K562 (cell line): ENCODE data around the gene CAGE1. TPM values are rescaled to one million over a fixed set of nuclear protein-coding genes. Genes with fewer than 3 reads are reported as not detected.

ENCODE experiments used
- DNMT1 ChIP-seq: fragments of 450-650 bp; IDR thresholded peaks from 2 replicates; pipeline ENCODE4 v1.6.1; 2016; ENCODE audit warnings: antibody characterized with exemption, mild to moderate bottlenecking
- FOXA1 ChIP-seq: fragments of 450-650 bp; IDR thresholded peaks from 2 replicates; pipeline ENCODE4 v1.6.1; 2016; ENCODE audit warnings: mild to moderate bottlenecking, borderline replicate concordance
- FOXK2 ChIP-seq, 2 experiments: fragments of 450-650 bp; IDR thresholded peaks in 1 of 2; conservative IDR thresholded peaks in 1 of 2; 2 replicates each; pipeline ENCODE4 v1.6.1; 2016; ENCODE audit warnings: low read depth in 2 of 2, mild to moderate bottlenecking in 1 of 2
- GMEB1 ChIP-seq: fragments of 250-450 bp; sonication (Bioruptor Pico); IDR thresholded peaks from 2 replicates; pipeline ENCODE4 v1.4.0; 2020; ENCODE audit warnings: mild to moderate bottlenecking
- HMGN3 ChIP-seq: IDR thresholded peaks from 2 replicates; pipeline ENCODE4 v1.6.1; 2011; ENCODE audit warnings: borderline replicate concordance, low read depth, mild to moderate bottlenecking, mixed read lengths, low read length; ENCODE audit not compliant: insufficient read length; ENCODE audit errors: extremely low read depth
- MTA3 ChIP-seq: fragments of 450-650 bp; formaldehyde crosslinking; IDR thresholded peaks from 2 replicates; pipeline ENCODE4 v1.6.1; 2017; ENCODE audit warnings: mild to moderate bottlenecking, borderline replicate concordance
- NCOR1 ChIP-seq: fragments of 450-650 bp; IDR thresholded peaks from 2 replicates; pipeline ENCODE4 v1.6.1; 2016; ENCODE audit warnings: mild to moderate bottlenecking, moderate library complexity
- RB1 ChIP-seq: fragments of 450-650 bp; IDR thresholded peaks from 2 replicates; pipeline ENCODE4 v1.6.1; 2017; ENCODE audit warnings: low read depth, mild to moderate bottlenecking
- RHOXF2B ChIP-seq: fragments of 250-450 bp; sonication (Bioruptor Pico); conservative IDR thresholded peaks from 2 replicates; pipeline ENCODE4 v1.5.1; 2021
- SP1 ChIP-seq: sonication (generic); formaldehyde crosslinking; IDR thresholded peaks from 2 replicates; pipeline ENCODE4 v1.8.1; 2022; ENCODE audit warnings: mild to moderate bottlenecking, missing genetic modification reagents
- TAF9B ChIP-seq: fragments of 450-650 bp; IDR thresholded peaks from 2 replicates; pipeline ENCODE4 v1.6.1; 2018; ENCODE audit warnings: mild to moderate bottlenecking; ENCODE audit not compliant: partially characterized antibody
- U2AF2 ChIP-seq: fragments of 200-400 bp; formaldehyde crosslinking; optimal IDR thresholded peaks from 2 replicates; pipeline ENCODE3; 2017; ENCODE audit warnings: low read depth, mild to moderate bottlenecking, low read length
- ZBTB7A ChIP-seq: IDR thresholded peaks from 2 replicates; pipeline ENCODE4 v1.6.1; 2011; ENCODE audit warnings: low read depth, mild to moderate bottlenecking, low read length, moderate library complexity, borderline replicate concordance; ENCODE audit not compliant: control insufficient read depth
- ZNF41 ChIP-seq: fragments of 250-450 bp; sonication (Bioruptor Pico); conservative IDR thresholded peaks from 2 replicates; pipeline ENCODE4 v1.4.0; 2020; ENCODE audit warnings: mild to moderate bottlenecking
- ZNF507 ChIP-seq: conservative IDR thresholded peaks from 2 replicates; pipeline ENCODE4 v1.6.1; 2017; ENCODE audit warnings: missing genetic modification characterization, missing compliant biosample characterization
- polyA plus RNA-seq, 8 experiments: library from polyadenylated mRNA; depleted of rRNA in 4 of 8; stranded (reverse) in 5 of 8; unstranded in 3 of 8; fragments of >200 nt; fragmentation: Nextera tagmentation in 2 of 8; fragmentation: Illumina TruSeq in 1 of 8; extraction: Ambion mirVana in 2 of 8; extraction: Trizol in 1 of 8; gene quantifications; 2 replicates each; pipeline versions ENCODE4 v1.2.1 to v1.2.3, GENCODE V29; 2011 to 2014; ENCODE audit warnings: inconsistent platforms in 1 of 8, missing spikeins in 1 of 8
- total RNA-seq, 7 experiments: library from RNA; depleted of rRNA in 6 of 7; stranded (reverse); fragments of >200 nt in 6 of 7; fragmentation: Illumina TruSeq in 2 of 7; extraction: Trizol in 2 of 7; gene quantifications; 2 replicates each; pipeline versions ENCODE4 v1.2.1 to v1.2.3, GENCODE V29; 2011 to 2021; ENCODE audit warnings: low replicate concordance in 1 of 7
- TF ChIP-seq, protein P1 (sequence below): sonication (generic); formaldehyde crosslinking; IDR thresholded peaks from 2 replicates; pipeline ENCODE4 v1.8.0; 2023; ENCODE audit warnings: missing genetic modification reagents, mild to moderate bottlenecking, borderline replicate concordance
- TF ChIP-seq, protein P2 (sequence below): fragments of 250-450 bp; sonication (Bioruptor Pico); IDR thresholded peaks from 2 replicates; pipeline ENCODE4 v1.5.0; 2022; ENCODE audit warnings: mild to moderate bottlenecking

Gene CAGE1
- total and polyA plus RNA-seq, 9 of the 15 experiments (the other 6 are each of a cell fraction or from before 2014, with no cell fraction given): 0.13 to 0.33 (median 0.18) TPM; not detected in 4

- TF ChIP-seq, protein P1, sequence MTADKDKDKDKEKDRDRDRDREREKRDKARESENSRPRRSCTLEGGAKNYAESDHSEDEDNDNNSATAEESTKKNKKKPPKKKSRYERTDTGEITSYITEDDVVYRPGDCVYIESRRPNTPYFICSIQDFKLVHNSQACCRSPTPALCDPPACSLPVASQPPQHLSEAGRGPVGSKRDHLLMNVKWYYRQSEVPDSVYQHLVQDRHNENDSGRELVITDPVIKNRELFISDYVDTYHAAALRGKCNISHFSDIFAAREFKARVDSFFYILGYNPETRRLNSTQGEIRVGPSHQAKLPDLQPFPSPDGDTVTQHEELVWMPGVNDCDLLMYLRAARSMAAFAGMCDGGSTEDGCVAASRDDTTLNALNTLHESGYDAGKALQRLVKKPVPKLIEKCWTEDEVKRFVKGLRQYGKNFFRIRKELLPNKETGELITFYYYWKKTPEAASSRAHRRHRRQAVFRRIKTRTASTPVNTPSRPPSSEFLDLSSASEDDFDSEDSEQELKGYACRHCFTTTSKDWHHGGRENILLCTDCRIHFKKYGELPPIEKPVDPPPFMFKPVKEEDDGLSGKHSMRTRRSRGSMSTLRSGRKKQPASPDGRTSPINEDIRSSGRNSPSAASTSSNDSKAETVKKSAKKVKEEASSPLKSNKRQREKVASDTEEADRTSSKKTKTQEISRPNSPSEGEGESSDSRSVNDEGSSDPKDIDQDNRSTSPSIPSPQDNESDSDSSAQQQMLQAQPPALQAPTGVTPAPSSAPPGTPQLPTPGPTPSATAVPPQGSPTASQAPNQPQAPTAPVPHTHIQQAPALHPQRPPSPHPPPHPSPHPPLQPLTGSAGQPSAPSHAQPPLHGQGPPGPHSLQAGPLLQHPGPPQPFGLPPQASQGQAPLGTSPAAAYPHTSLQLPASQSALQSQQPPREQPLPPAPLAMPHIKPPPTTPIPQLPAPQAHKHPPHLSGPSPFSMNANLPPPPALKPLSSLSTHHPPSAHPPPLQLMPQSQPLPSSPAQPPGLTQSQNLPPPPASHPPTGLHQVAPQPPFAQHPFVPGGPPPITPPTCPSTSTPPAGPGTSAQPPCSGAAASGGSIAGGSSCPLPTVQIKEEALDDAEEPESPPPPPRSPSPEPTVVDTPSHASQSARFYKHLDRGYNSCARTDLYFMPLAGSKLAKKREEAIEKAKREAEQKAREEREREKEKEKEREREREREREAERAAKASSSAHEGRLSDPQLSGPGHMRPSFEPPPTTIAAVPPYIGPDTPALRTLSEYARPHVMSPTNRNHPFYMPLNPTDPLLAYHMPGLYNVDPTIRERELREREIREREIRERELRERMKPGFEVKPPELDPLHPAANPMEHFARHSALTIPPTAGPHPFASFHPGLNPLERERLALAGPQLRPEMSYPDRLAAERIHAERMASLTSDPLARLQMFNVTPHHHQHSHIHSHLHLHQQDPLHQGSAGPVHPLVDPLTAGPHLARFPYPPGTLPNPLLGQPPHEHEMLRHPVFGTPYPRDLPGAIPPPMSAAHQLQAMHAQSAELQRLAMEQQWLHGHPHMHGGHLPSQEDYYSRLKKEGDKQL (CRISPR knock-in tag): no peak
- no peak for TF ChIP-seq ZNF41 (CRISPR knock-in tag)
- TF ChIP-seq DNMT1: no peak
- TF ChIP-seq MTA3: peak; percentile 63; the same call in 1 of the 2 replicates
- no peak for TF ChIP-seq ZNF507
- TF ChIP-seq FOXA1: no peak
- peak; percentile 82 for TF ChIP-seq RB1
- peak; percentile 87 for TF ChIP-seq TAF9B
- TF ChIP-seq ZBTB7A: peak; percentile 35; the same call in 1 of the 2 replicates
- peak; percentile 84 for TF ChIP-seq HMGN3
- no peak for TF ChIP-seq NCOR1
- TF ChIP-seq SP1 (CRISPR knock-in tag): peak; percentile 92
- TF ChIP-seq GMEB1 (CRISPR knock-in tag): peak; percentile 95
- TF ChIP-seq, protein P2, sequence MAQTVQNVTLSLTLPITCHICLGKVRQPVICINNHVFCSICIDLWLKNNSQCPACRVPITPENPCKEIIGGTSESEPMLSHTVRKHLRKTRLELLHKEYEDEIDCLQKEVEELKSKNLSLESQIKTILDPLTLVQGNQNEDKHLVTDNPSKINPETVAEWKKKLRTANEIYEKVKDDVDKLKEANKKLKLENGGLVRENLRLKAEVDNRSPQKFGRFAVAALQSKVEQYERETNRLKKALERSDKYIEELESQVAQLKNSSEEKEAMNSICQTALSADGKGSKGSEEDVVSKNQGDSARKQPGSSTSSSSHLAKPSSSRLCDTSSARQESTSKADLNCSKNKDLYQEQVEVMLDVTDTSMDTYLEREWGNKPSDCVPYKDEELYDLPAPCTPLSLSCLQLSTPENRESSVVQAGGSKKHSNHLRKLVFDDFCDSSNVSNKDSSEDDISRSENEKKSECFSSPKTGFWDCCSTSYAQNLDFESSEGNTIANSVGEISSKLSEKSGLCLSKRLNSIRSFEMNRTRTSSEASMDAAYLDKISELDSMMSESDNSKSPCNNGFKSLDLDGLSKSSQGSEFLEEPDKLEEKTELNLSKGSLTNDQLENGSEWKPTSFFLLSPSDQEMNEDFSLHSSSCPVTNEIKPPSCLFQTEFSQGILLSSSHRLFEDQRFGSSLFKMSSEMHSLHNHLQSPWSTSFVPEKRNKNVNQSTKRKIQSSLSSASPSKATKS (CRISPR knock-in tag): no peak
- TF ChIP-seq RHOXF2B (CRISPR knock-in tag): no peak
- TF ChIP-seq FOXK2 (conservative IDR thresholded peaks at IDR 0.05 in 1 of 2, IDR thresholded peaks at IDR 0.05 in 1 of 2; ENCODE audit: low read depth in 2 of 2): peak; percentile 39 to 76; a peak in 2 of 4 replicates
- no peak for TF ChIP-seq U2AF2
Measured at GRCh38 chr6:7312616-7313504, 76.7 kb downstream of the CAGE1 start, which contains the start of gene SSR1 (continued).
